T-cell (primary cell): ENCODE data around the gene PPIF. TPM values are rescaled to one million over a fixed set of nuclear protein-coding genes. Genes with fewer than 3 reads are reported as not detected.

Experiments used
- ATAC-seq, 4 experiments: fragments of 200-7000 bp in 3 of 4; fragments of 150-1000 bp in 1 of 4; cut with Tn5 transposase; replicated peaks in 1 of 4; 1 replicate in 3 of 4; 2 replicates in 1 of 4; pipeline ENCODE4 v1.10.0; 2021; ENCODE audit warnings: moderate library complexity in 3 of 4, mild to moderate bottlenecking in 2 of 4, moderate number of reproducible peaks in 1 of 4
- CTCF ChIA-PET, 2 donors: fragments of 300-600 bp; sonication (Branson Sonifier 250); formaldehyde crosslinking; loops; one replicate each; lab custom pipeline; 2022; ENCODE audit warnings: antibody characterized with exemption in 2 of 2; lab: Charles Lee
- POLR2A ChIA-PET, 2 donors: fragments of 300-600 bp; sonication (Branson Sonifier 250); formaldehyde crosslinking; loops; one replicate each; lab custom pipeline; 2022; ENCODE audit warnings: antibody characterized with exemption in 2 of 2; lab: Charles Lee
- DNase-seq, 35 experiments: peaks; one replicate each; pipeline versions ENCODE4 v3.0.0 to v3.0.0-alpha.2; 2013 to 2023
- H3K27ac ChIP-seq: one replicate; pipeline ENCODE4 v1.5.1; 2013; ENCODE audit warnings: low read length
- H3K27me3 ChIP-seq, 2 experiments: replicated peaks in 1 of 2; 1 replicate in 1 of 2; 2 replicates in 1 of 2; pipeline versions ENCODE4 v1.6.1 to v1.7.0; 2013; ENCODE audit warnings: low read length in 1 of 2, mixed read lengths in 1 of 2; ENCODE audit not compliant: control insufficient read depth in 2 of 2, insufficient read depth in 2 of 2; ENCODE audit errors: extremely low read depth in 1 of 2
- H3K36me3 ChIP-seq, 2 donors: 1 replicate in 1 of 2; 2 replicates in 1 of 2; pipeline versions ENCODE4 v1.6.1 to v1.7.0; 2013; ENCODE audit warnings: low read length in 1 of 2; ENCODE audit not compliant: control insufficient read depth in 2 of 2, insufficient read depth in 1 of 2; ENCODE audit errors: extremely low read depth in 1 of 2
- H3K4me1 ChIP-seq, 2 experiments: 1 replicate in 1 of 2; 2 replicates in 1 of 2; pipeline versions ENCODE4 v1.6.1 to v1.7.0; 2013; ENCODE audit warnings: low read length in 2 of 2, mixed read lengths in 1 of 2; ENCODE audit not compliant: insufficient read depth in 2 of 2, control insufficient read depth in 1 of 2; ENCODE audit errors: extremely low read depth in 1 of 2
- H3K4me3 ChIP-seq, 2 donors: 1 replicate in 1 of 2; 2 replicates in 1 of 2; pipeline versions ENCODE4 v1.5.1 to v1.7.0; 2013; ENCODE audit warnings: mild to moderate bottlenecking in 2 of 2, low read length in 1 of 2, moderate library complexity in 1 of 2; ENCODE audit not compliant: control insufficient read depth in 1 of 2; ENCODE audit errors: extremely low read depth in 1 of 2
- H3K9me3 ChIP-seq: 2 replicates; pipeline ENCODE4 v1.7.0; 2013
- H3K27ac Mint-ChIP-seq, 2 donors: one replicate each; pipeline ENCODE4 v1.8.0; 2020 to 2021; ENCODE audit warnings: mild to moderate bottlenecking in 2 of 2, mixed read lengths in 2 of 2
- H3K27me3 Mint-ChIP-seq, 2 donors: one replicate each; pipeline ENCODE4 v1.8.0; 2021 to 2022; ENCODE audit warnings: mixed read lengths in 2 of 2
- H3K36me3 Mint-ChIP-seq: one replicate; pipeline ENCODE4 v1.8.0; 2021; ENCODE audit warnings: mixed read lengths
- H3K4me1 Mint-ChIP-seq, 3 donors: one replicate each; pipeline ENCODE4 v1.8.0; 2020 to 2022; ENCODE audit warnings: mixed read lengths in 3 of 3, mild to moderate bottlenecking in 1 of 3
- H3K4me3 Mint-ChIP-seq, 3 donors: one replicate each; pipeline ENCODE4 v1.8.0; 2020 to 2022; ENCODE audit warnings: mild to moderate bottlenecking in 3 of 3, mixed read lengths in 3 of 3, moderate library complexity in 3 of 3
- H3K9me3 Mint-ChIP-seq, 3 donors: one replicate each; pipeline ENCODE4 v1.8.0; 2020 to 2022; ENCODE audit warnings: mixed read lengths in 3 of 3
- WGBS: methylation state at CpG from one replicate; pipeline ENCODE4 v1.1.5; 2013; ENCODE audit warnings: missing lambda C conversion rate; ENCODE audit not compliant: insufficient coverage; 5-methylcytosine and 5-hydroxymethylcytosine counted together
- total RNA-seq, 35 experiments: library from RNA in 6 of 35; stranded (reverse) in 6 of 35; fragments of 120-200 nt in 1 of 35; gene quantifications; one replicate each; pipeline versions ENCODE4 v1.2.1 to v1.2.4 and lab custom pipeline; 2013 to 2026

The PPIF gene
- total RNA-seq, 5 donors from 2014 or later (not counting 1 experiment from before 2014, with no cell fraction given) = 25.6 to 36.2 (median 31.3) TPM

GRCh38 chr10:79376751-79377556, 29.7 kb downstream of the PPIF start:
- H3K36me3 ChIP-seq = no peaks in the 10 kb centered on the region
- no peaks in the 10 kb centered on the region for H3K9me3 ChIP-seq
- H3K36me3 Mint-ChIP-seq = no peaks in the 10 kb centered on the region
- ATAC-seq (no peak), DNase-seq (no peak)
- no peak overlapping the region for H3K27ac Mint-ChIP-seq
- ChIA-PET POLR2A (no interaction called here), CTCF (no interaction called here)
- no peak overlapping the region for H3K27ac ChIP-seq
- peaks cover 3 to 6% (median 4%) of the 10 kb centered on the region in 3 donors for H3K4me1 Mint-ChIP-seq
- no peak overlapping the region for H3K4me3 ChIP-seq
- no peak overlapping the region for H3K4me3 Mint-ChIP-seq
- H3K27me3 Mint-ChIP-seq = peaks cover 0 to 2% of the 10 kb centered on the region in 2 donors
- H3K9me3 Mint-ChIP-seq = no peaks in the 10 kb centered on the region
- WGBS = over 99% methylated on average over 9 of the region's 12 CpGs
- H3K4me1 ChIP-seq = peaks cover 0 to 4% of the 10 kb centered on the region in 2 experiments
- H3K27me3 ChIP-seq = peaks cover 0 to 6% of the 10 kb centered on the region in 2 experiments

GRCh38 chr10:79377557-79378382, 30.5 kb downstream of the PPIF start:
- H3K27me3 Mint-ChIP-seq = peaks cover 0 to 2% of the 10 kb centered on the region in 2 donors
- 93% methylated on average over 36 of the region's 36 CpGs for WGBS
- peaks cover 0 to 9% of the 10 kb centered on the region in 2 experiments for H3K27me3 ChIP-seq
- H3K9me3 ChIP-seq = no peaks in the 10 kb centered on the region
- H3K36me3 Mint-ChIP-seq = no peaks in the 10 kb centered on the region
- POLR2A ChIA-PET = no interaction called here
- H3K4me1 ChIP-seq = peaks cover 0 to 4% of the 10 kb centered on the region in 2 experiments
- H3K9me3 Mint-ChIP-seq = no peaks in the 10 kb centered on the region
- H3K4me3 Mint-ChIP-seq = no peak overlapping the region
- no peak overlapping the region for H3K4me3 ChIP-seq
- H3K27ac ChIP-seq = no peak overlapping the region
- no peak overlapping the region for H3K27ac Mint-ChIP-seq
- DNase-seq (peak in 1 of 35 experiments; percentile 14), ATAC-seq (no peak)
- H3K4me1 Mint-ChIP-seq = peaks cover 3 to 6% (median 4%) of the 10 kb centered on the region in 3 donors
- CTCF ChIA-PET = no interaction called here
- no peaks in the 10 kb centered on the region for H3K36me3 ChIP-seq

- peaks cover 0 to 2% of the 10 kb centered on the region in 2 donors for H3K27me3 Mint-ChIP-seq
- POLR2A ChIA-PET = no interaction called here
- peaks cover 0 to 9% of the 10 kb centered on the region in 2 experiments for H3K27me3 ChIP-seq
- H3K4me1 ChIP-seq = peaks cover 0 to 4% of the 10 kb centered on the region in 2 experiments
- H3K27ac Mint-ChIP-seq = no peak overlapping the region
- DNase-seq (no peak), ATAC-seq (no peak)
- no peaks in the 10 kb centered on the region for H3K36me3 ChIP-seq
- no peak overlapping the region for H3K27ac ChIP-seq
- WGBS = 89% methylated on average over 7 of the region's 7 CpGs
- H3K4me3 Mint-ChIP-seq = no peak overlapping the region
- no peaks in the 10 kb centered on the region for H3K9me3 Mint-ChIP-seq
- no peaks in the 10 kb centered on the region for H3K36me3 Mint-ChIP-seq
- no peaks in the 10 kb centered on the region for H3K9me3 ChIP-seq
- CTCF ChIA-PET = no interaction called here
- no peak overlapping the region for H3K4me3 ChIP-seq
- H3K4me1 Mint-ChIP-seq = peaks cover 3 to 6% (median 4%) of the 10 kb centered on the region in 3 donors
Measured at GRCh38 chr10:79378383-79378646, 31.0 kb downstream of the PPIF start.

GRCh38 chr10:79378647-79379511, 31.6 kb downstream of the PPIF start:
- Mint-ChIP-seq H3K9me3 (no peaks in the 10 kb centered on the region), H3K36me3 (no peaks in the 10 kb centered on the region), H3K4me1 (peaks cover 3 to 6% (median 4%) of the 10 kb centered on the region in 3 donors), H3K4me3 (no peak overlapping the region), H3K27ac (no peak overlapping the region), H3K27me3 (peaks cover 0 to 2% of the 10 kb centered on the region in 2 donors)
- CTCF ChIA-PET = interaction anchor here in 1 of 2 donors (0.5 kb wide), 1 partner anchor 515 kb away, joined by 4 read pairs; no protein-coding TSS in a partner anchor
- Histone ChIP-seq H3K36me3 (no peaks in the 10 kb centered on the region), H3K4me1 (peaks cover 0 to 4% of the 10 kb centered on the region in 2 experiments), H3K27ac (no peak overlapping the region), H3K9me3 (no peaks in the 10 kb centered on the region), H3K4me3 (no peak overlapping the region), H3K27me3 (peaks cover 0 to 9% of the 10 kb centered on the region in 2 experiments)
- DNase-seq (peak in 1 of 35 experiments; percentile 17), ATAC-seq (no peak)
- POLR2A ChIA-PET = no interaction called here
- 96% methylated on average over 20 of the region's 22 CpGs for WGBS

GRCh38 chr10:79379512-79380124, 32.3 kb downstream of the PPIF start:
- Histone ChIP-seq H3K4me3 (no peak overlapping the region), H3K36me3 (no peaks in the 10 kb centered on the region), H3K9me3 (no peaks in the 10 kb centered on the region), H3K27ac (no peak overlapping the region), H3K4me1 (peaks cover 0 to 3% of the 10 kb centered on the region in 2 experiments), H3K27me3 (peaks cover 0 to 9% of the 10 kb centered on the region in 2 experiments)
- no peaks in the 10 kb centered on the region for H3K9me3 Mint-ChIP-seq
- H3K4me3 Mint-ChIP-seq = no peak overlapping the region
- ChIA-PET CTCF (interaction anchor here in 1 of 2 donors (0.5 kb wide), 1 partner anchor 514 kb away, joined by 4 read pairs; no protein-coding TSS in a partner anchor), POLR2A (no interaction called here)
- WGBS = 94% methylated on average over 8 of the region's 9 CpGs
- peaks cover 0 to under 1% of the 10 kb centered on the region in 2 donors for H3K27me3 Mint-ChIP-seq
- ATAC-seq (no peak), DNase-seq (peak in 1 of 35 experiments; percentile 20)
- no peaks in the 10 kb centered on the region for H3K36me3 Mint-ChIP-seq
- H3K27ac Mint-ChIP-seq = no peak overlapping the region
- H3K4me1 Mint-ChIP-seq = peaks cover 2 to 3% (median 3%) of the 10 kb centered on the region in 3 donors
